PC-9 (cell line): ENCODE measurements around the gene SAMD14.

Experiments
- CTCF ChIP-seq: fragments of 200-600 bp; sonication (generic); conservative IDR thresholded peaks from 2 replicates; pipeline ENCODE4 v1.6.1; 2017; ENCODE audit warnings: mixed run types, antibody characterized with exemption, mild to moderate bottlenecking, moderate library complexity
- EZH2 ChIP-seq: fragments of 200-600 bp; sonication (generic); IDR thresholded peaks from 2 replicates; pipeline ENCODE4 v1.8.0; 2017; ENCODE audit warnings: antibody characterized with exemption, low read depth

GRCh38 chr17:50128441-50129352, 1.3 kb downstream of the SAMD14 start:
- TF ChIP-seq EZH2 (no peak), CTCF (no peak)
